ENCODE data around the gene STH. TPM values are rescaled to one million over a fixed set of nuclear protein-coding genes. Genes with fewer than 3 reads are reported as not detected.

Gene STH
- total RNA-seq, 2 donors from 2014 or later = not detected

GRCh38 chr17:46009681-46010596 is 10.9 kb downstream of the STH start:
- Histone ChIP-seq H3K4me3 (no peak overlapping the region), H3K4me1 (peaks cover 5% of the 10 kb centered on the region), H3K27ac (no peak overlapping the region), H3K27me3 (no peaks in the 10 kb centered on the region), H3K36me3 (replicated peaks in 1 of 2; ENCODE audit: insufficient read depth in 1 of 2, low read depth in 2 of 2) (no peaks in the 10 kb centered on the region), H3K9me3 (no peaks in the 10 kb centered on the region)
- no peak for TF ChIP-seq CTCF (IDR thresholded peaks at IDR 0.05)
- TF ChIP-seq POLR2A (IDR thresholded peaks at IDR 0.05) = no peak
- no peak for ATAC-seq
- DNase-seq = no peak
- intact Hi-C loops (cut with DNase I) = no loop called here
- 80 to 84% methylated on average over 18 to 33 of the region's 33 CpGs for WGBS, 2 donors

- Histone ChIP-seq H3K4me1 (no peaks in the 10 kb centered on the region), H3K27me3 (no peaks in the 10 kb centered on the region), H3K27ac (no peak overlapping the region), H3K4me3 (no peak overlapping the region), H3K9me3 (no peaks in the 10 kb centered on the region), H3K36me3 (replicated peaks in 1 of 2; ENCODE audit: insufficient read depth in 1 of 2, low read depth in 2 of 2) (no peaks in the 10 kb centered on the region)
- no peak for TF ChIP-seq POLR2A (IDR thresholded peaks at IDR 0.05)
- no peak for TF ChIP-seq CTCF (IDR thresholded peaks at IDR 0.05)
- DNase-seq (no peak), ATAC-seq (no peak)
- intact Hi-C loops (cut with DNase I) = no loop called here
- 89 to 92% methylated on average over 5 to 16 of the region's 16 CpGs for WGBS, 2 donors
These were observed 11.6 kb downstream of the STH start for GRCh38 chr17:46010597-46011186.

GRCh38 chr17:46011711-46012505 is 12.9 kb downstream of the STH start:
- ATAC-seq (no peak), DNase-seq (no peak)
- WGBS, 2 donors = 91 to 92% methylated on average over 11 to 23 of the region's 28 CpGs

GRCh38 chr17:46012506-46013079 is 13.5 kb downstream of the STH start:
- TF ChIP-seq CTCF (IDR thresholded peaks at IDR 0.05) (no peak), POLR2A (IDR thresholded peaks at IDR 0.05) (no peak)
- DNase-seq = no peak
- Histone ChIP-seq H3K9me3 (no peaks in the 10 kb centered on the region), H3K27me3 (no peaks in the 10 kb centered on the region), H3K4me3 (no peak overlapping the region), H3K4me1 (peaks cover 2% of the 10 kb centered on the region), H3K27ac (no peak overlapping the region), H3K36me3 (replicated peaks in 1 of 2; ENCODE audit: insufficient read depth in 1 of 2, low read depth in 2 of 2) (no peaks in the 10 kb centered on the region)
- ATAC-seq = no peak
- 81 to 85% methylated on average over 7 to 10 of the region's 11 CpGs for WGBS, 2 donors
- intact Hi-C loops (cut with DNase I) = no loop called here

More at GRCh38 chr17:46011711-46012505, 12.9 kb downstream of the STH start:
- TF ChIP-seq CTCF (IDR thresholded peaks at IDR 0.05) = no peak
- no peak for TF ChIP-seq POLR2A (IDR thresholded peaks at IDR 0.05)
- Histone ChIP-seq H3K4me3 (no peak overlapping the region), H3K27ac (no peak overlapping the region), H3K27me3 (no peaks in the 10 kb centered on the region), H3K36me3 (replicated peaks in 1 of 2; ENCODE audit: insufficient read depth in 1 of 2, low read depth in 2 of 2) (no peaks in the 10 kb centered on the region), H3K4me1 (no peaks in the 10 kb centered on the region), H3K9me3 (no peaks in the 10 kb centered on the region)
- intact Hi-C loops (cut with DNase I) = no loop called here

Data from body of pancreas (tissue), 4 donors.